HG03175 (cell line): Measurements from ENCODE around the gene ZBTB21.
A peak's percentile ranks its signal among the peaks of the same experiment; 100 is the strongest.
"Not testable (repeated sequence)": the region's sequence is repeated elsewhere in the genome, so short reads cannot be mapped to it uniquely, and the experiment has no call there.

Experiments
- ATAC-seq: cut with Tn5 transposase; IDR thresholded peaks from one replicate; pipeline ENCODE4 v1.9.1; 2021; ENCODE audit warnings: mild to moderate bottlenecking, moderate library complexity; ENCODE audit not compliant: unreplicated experiment

ZBTB21 gene

DNA sequence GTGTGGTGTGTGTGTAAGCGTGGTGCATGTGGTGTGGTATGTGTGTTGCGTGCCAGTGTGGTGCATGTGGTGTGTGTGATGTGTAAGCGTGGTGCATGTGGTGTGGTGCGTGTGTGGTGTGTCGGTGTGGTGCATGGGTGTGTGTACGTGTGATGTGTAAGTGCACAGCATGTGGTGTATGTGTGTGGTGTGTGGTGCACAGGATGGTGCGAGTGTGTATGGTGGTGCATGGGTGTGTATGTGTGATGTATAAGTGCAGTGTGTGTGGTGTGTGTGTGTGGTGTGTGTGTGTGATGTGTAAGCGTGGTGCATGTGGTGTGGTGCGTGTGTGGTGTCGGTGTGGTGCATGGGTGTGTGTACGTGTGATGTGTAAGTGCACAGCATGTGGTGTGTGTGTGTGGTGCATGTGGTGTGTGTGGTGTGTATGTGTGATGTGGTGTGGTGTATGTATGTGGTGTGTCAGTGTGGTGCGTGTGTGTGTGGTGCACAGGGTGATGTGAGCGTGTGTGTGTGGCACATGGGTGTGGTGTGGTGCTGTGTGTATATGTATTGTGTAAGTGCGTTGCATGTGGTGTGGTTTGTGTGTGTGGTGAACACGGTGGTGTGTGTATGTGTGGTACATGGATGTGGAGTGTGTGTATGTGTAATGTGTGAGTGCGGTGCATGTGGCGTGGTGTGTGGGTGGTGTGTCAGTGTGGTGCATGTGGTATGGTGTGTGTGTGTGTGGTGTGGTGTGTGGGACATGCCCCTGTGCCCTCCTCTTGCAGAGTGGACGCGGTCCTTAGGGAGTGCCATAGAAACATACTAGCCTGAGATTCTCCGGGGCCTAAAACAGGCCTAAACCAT lies 55.3 kb downstream of the ZBTB21 start:
- ATAC-seq = no peak

DNA sequence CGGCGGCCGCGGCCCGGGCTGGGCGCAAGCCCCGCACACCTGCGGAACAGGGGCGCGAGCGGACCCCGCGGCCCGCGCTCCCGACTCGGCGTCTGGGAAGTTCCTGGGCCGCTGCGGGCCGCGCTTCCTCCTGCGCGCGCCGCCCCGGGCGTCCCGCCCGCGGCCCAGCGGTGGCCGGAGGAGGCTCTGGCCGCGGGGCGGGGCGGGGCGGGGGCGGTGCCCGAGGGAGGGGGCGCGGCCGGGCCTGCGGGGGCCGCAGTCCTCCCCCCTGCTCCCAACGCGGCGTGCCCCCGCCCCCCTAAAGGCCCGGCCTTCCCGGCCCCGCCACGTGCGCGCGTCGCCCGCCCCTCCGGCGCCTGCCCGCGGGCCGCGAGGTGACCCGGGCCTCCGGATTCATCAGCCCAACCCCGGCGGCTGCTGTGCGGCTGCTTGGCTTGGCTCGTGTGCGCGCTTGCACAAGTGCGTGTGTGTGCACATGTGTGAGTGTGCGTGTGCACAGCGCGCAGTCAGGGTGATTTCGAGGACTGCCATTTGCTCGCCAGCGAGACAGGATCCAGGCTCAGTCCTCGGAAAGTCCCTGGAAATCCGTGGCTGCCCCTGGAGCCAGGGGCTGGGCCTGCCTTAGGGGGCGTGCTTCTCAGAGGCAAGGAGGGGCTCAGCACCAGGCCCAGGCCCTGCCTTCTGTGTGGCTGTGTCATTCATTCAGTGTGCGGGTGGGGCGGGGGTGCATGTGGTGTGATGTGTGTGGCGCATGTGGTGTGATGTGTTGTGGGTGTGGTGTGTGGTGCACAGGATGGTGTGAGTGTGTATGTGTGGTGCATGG lies 56.1 kb downstream of the ZBTB21 start, which contains the start of gene C2CD2:
TSS of gene C2CD2 (minus strand) at position 188 of the 823 bp plus-strand sequence. CDS start 370 bp downstream, outside the sequence.
- peak; percentile 53 for ATAC-seq

DNA sequence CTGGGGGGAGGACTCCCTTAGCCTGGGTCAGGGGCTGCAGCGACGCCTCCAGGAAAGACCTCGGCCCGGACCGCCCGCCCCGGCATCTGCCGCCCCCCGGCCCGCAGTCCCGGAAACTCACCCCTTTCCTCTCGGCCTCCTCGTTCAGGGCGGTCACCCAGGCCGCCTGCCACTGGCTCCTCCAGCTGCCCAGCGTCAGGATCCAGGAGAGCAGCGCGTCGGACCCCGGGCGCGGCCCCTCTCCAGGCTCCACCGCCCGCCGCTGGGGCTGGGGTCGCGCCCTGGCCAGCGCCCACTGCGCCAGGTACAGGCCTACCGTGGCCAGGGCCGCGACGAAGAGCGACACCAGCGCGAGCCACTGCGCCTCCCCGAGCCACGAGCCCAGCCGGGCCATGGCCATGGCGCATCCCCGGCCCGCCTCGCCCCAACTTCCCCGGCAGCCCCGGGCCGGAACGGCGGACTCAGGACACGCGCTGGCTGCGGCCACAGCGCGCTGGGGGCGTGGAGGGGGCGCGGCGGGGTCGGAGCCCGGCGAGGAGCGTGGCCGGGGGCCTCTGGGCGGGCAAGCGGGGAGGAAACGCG lies 56.8 kb downstream of the ZBTB21 start:
- peak; percentile 26 for ATAC-seq

DNA sequence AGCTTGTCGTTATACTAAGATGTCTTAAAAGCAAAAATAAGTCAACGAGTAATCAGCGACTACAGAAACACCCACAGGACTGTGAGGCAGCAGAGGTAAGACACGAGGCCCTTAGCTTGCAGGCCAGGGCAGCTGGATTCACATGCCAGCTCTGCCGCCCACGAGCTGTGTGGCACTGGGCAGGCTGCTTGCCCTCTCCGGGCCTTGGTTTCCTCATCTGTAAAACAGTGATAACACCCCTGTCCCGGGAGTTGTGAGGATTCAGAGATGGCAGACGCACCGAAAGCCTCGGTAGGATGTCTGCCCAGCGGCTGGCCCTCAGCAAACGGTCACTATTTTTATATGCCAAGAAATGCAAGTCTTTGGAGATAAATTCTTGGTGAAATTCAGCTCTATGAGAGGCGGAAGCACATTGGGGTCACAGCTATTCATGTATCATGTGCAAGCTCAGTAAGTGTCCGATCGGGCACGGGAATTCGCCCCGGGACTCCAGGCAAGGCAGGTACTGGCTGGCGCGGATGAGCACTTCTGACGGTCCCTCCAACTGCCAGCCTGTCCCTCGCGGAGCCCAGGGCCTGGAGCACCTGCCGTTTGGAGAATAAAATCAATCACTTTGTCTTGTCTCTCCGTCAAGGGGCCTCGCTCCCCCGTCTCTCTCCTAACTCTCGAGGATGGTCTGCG lies 57.5 kb downstream of the ZBTB21 start:
- no peak for ATAC-seq

- ATAC-seq = no peak
Observed at GRCh38 chr21:41951876-41952567, 58.1 kb downstream of the ZBTB21 start.

DNA sequence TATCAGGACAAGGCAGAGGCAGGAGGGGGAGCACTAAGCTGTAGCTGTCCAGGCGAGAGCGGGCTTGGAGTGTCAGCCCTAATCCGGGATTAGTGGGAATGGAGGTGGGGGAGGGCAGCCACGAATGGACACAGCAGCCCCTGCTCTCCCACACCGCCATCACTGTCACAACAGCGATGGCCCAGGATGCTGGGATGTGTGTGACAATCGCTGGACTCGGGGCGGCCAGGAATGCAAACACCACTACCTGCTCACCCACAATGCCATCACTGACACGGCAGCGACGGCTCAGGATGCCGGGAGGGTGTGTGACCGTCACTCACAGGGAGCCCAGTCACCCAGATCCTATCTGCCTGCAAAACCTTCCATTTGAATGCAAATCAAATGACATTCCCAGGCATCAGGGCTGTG lies 59.2 kb downstream of the ZBTB21 start:
- no peak for ATAC-seq

DNA sequence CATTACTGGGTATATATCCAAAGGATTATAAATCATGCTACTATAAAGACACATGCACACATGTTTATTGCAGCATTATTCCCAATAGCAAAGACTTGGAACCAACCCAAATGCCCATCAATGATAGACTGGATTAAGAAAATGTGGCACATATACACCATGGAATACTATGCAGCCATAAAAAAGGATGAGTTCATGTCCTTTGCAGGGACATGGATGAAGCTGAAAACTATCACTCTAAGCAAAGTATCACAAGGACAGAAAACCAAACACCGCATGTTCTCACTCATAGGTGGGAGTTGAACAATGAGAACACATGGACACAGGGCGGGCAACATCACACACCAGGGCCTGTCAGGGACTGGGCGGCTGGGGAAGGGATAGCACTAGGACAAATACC lies 60.5 kb downstream of the ZBTB21 start:
- ATAC-seq = not testable (repeated sequence)

DNA sequence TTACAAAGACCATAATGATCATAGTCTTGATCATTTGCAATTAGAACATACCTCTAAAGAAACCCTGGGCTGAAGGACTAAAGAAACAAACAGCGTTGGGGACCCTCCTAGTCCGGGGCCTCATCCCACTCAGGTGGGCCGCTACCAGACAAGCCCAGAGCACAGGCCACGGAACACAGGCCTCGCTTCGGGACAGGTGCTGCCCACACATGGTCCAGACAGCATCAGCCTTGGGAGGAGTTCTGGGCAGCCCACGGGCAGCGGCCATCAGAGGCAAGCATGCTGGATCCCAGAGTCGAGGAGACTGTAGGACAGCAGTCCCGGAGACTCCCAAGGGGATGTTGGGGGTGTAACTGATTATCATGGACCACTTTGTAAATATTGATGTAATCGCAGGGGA lies 61.3 kb downstream of the ZBTB21 start:
- ATAC-seq = no peak

DNA sequence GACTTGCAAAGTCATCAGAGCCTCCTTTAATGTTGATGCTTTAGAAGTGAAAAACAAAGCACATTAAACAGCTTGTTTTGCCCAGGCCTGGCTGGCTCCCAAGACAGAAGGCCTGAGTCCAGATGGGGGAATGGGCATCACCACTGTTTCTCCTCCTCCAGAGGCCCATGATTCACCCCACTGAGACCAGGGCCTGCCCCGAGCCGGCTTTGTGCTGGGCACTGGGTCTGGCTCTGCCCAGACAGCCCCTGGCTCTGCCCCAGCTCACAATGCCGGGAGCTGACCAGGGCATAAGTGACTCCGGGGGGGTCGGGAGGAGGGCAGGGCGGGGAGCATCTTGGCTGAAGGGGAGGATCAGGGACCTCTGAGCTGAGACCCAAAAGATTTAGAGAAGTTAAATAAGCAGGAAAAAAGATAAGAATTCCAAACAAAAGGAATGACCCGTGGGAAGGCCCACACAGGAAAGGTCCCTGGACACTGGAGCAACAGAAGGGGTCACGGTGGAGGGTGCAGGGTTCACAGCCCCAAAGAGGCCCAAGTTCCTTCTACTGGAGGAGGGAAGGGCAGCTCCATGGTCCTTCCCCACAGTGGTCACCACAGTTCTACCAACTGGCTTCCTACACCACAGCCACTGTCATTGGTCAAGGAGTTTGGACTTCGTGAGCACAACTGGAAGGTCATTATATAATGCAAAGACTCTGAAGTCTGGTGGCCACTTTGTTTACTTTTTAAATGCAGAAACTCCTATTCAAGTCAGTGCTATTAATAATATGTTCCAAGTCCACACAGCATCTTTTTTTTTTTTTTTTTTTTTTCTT lies 61.9 kb downstream of the ZBTB21 start:
- ATAC-seq = no peak

DNA sequence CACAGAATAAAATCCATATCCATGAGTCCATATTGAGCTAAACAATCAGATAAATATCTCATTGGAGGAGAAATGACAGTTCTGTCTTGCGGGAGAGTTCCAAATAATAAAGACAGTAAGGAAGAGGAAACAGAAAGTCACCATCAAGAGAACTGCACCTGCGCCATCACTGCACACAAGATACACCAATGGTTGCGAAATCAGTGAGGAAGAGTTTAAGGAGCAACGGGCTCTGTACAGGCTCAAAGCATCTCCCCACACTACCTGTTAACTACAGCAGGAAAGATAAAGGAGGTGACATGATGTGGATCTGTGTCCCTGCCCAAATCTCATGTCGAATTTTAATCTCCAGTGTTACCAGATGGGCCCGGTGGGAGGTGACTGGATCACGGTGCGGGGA lies 64.2 kb downstream of the ZBTB21 start:
- ATAC-seq = no peak

- no peak for ATAC-seq
Observed at GRCh38 chr21:41943851-41944250, 66.3 kb downstream of the ZBTB21 start.

- no peak for ATAC-seq
Observed at GRCh38 chr21:41942457-41942856, 67.7 kb downstream of the ZBTB21 start.

GRCh38 chr21:41941941-41942340 lies 68.2 kb downstream of the ZBTB21 start:
- ATAC-seq = no peak

GRCh38 chr21:41940431-41940830 lies 69.7 kb downstream of the ZBTB21 start:
- ATAC-seq = no peak

GRCh38 chr21:41939391-41939790 lies 70.8 kb downstream of the ZBTB21 start:
- no peak for ATAC-seq
